ENCODE results near the gene ZFYVE19.

DNA sequence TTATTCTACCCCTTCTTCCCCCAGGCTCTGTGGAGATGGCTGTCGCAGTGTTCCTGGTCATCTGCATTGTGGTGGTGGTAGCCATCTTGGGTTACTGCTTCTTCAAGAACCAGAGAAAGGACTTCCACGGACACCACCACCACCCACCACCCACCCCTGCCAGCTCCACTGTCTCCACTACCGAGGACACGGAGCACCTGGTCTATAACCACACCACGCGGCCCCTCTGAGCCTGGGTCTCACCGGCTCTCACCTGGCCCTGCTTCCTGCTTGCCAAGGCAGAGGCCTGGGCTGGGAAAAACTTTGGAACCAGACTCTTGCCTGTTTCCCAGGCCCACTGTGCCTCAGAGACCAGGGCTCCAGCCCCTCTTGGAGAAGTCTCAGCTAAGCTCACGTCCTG is 49.9 kb downstream of the ZFYVE19 start:
- TF ChIP-seq, protein P1, sequence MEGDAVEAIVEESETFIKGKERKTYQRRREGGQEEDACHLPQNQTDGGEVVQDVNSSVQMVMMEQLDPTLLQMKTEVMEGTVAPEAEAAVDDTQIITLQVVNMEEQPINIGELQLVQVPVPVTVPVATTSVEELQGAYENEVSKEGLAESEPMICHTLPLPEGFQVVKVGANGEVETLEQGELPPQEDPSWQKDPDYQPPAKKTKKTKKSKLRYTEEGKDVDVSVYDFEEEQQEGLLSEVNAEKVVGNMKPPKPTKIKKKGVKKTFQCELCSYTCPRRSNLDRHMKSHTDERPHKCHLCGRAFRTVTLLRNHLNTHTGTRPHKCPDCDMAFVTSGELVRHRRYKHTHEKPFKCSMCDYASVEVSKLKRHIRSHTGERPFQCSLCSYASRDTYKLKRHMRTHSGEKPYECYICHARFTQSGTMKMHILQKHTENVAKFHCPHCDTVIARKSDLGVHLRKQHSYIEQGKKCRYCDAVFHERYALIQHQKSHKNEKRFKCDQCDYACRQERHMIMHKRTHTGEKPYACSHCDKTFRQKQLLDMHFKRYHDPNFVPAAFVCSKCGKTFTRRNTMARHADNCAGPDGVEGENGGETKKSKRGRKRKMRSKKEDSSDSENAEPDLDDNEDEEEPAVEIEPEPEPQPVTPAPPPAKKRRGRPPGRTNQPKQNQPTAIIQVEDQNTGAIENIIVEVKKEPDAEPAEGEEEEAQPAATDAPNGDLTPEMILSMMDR (IDR thresholded peaks at IDR 0.05) = no peak
- no peak for TF ChIP-seq POLR2A (IDR thresholded peaks at IDR 0.05)

Data from testis (tissue), 2 donors.